ENCODE data around the gene HAUS7. TPM values are rescaled to one million over a fixed set of nuclear protein-coding genes. Genes with fewer than 3 reads are reported as not detected.
"Not testable (repeated sequence)": the region's sequence is repeated elsewhere in the genome, so short reads cannot be mapped to it uniquely, and the experiment has no call there.

The HAUS7 gene
- total and polyA plus RNA-seq, 12 donors: 12.7 to 45.3 (median 19.2) TPM

DNA sequence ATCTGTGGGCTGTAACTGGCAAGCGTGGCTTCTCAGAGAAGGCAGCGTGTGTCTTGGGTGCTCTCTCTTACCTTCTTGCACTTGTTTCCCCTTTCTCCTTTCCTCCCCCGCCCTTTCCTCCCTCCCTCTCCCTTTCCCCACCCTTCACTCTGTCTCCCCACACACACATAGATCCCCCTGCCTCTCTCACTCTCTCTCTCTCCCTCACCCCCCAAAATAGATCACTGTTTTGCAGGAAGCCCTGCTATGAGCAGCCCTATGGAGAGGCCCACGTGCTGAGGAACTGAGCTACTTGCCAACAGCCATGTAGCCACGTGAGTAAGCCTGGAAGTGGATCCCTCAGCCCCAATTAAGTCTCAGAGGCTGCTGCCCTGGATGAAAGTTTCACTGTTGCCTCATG, 65.0 kb downstream of the HAUS7 start:
- no peaks in the 10 kb centered on the region for H3K27me3 ChIP-seq
- intact Hi-C loops (cut with DNase I): no loop called here
- H3K9me3 ChIP-seq: peaks cover 0 to 11% (median 0%) of the 10 kb centered on the region in 11 donors
- DNase-seq: no peak
- no peaks in the 10 kb centered on the region for H3K4me1 ChIP-seq
- no peaks in the 10 kb centered on the region for H3K36me3 ChIP-seq
- no peak overlapping the region for H3K4me3 ChIP-seq
- H3K27ac ChIP-seq: no peak overlapping the region
- ATAC-seq: no peak
- TF ChIP-seq, protein P1, sequence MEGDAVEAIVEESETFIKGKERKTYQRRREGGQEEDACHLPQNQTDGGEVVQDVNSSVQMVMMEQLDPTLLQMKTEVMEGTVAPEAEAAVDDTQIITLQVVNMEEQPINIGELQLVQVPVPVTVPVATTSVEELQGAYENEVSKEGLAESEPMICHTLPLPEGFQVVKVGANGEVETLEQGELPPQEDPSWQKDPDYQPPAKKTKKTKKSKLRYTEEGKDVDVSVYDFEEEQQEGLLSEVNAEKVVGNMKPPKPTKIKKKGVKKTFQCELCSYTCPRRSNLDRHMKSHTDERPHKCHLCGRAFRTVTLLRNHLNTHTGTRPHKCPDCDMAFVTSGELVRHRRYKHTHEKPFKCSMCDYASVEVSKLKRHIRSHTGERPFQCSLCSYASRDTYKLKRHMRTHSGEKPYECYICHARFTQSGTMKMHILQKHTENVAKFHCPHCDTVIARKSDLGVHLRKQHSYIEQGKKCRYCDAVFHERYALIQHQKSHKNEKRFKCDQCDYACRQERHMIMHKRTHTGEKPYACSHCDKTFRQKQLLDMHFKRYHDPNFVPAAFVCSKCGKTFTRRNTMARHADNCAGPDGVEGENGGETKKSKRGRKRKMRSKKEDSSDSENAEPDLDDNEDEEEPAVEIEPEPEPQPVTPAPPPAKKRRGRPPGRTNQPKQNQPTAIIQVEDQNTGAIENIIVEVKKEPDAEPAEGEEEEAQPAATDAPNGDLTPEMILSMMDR (IDR thresholded peaks at IDR 0.05): no peak
- 37 to 46% methylated on average over 5 of the region's 5 CpGs for WGBS, 2 donors

DNA sequence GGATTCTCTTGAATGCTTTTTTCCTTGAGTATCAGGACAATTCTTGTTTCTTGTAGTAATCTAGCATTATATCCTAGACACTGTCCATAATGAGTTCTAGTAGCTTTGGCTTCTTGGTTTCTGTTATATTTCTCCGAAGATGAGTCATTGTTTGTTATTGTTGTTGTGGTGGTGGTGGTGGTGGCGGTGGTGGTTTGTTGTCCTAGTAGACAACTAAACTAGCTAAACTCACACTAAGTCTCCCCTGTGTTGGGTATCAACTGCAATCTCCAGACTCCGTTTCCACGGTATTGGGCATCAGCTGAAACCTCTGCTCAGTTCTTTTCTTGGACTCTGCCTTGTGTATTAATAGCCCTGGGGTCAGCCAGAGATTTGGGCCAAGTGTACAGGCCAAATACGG, 66.0 kb downstream of the HAUS7 start:
- H3K9me3 ChIP-seq: peaks cover 0 to 11% (median 0%) of the 10 kb centered on the region in 11 donors
- 55 to 74% methylated on average over 5 of the region's 5 CpGs for WGBS, 2 donors
- not testable (repeated sequence) for DNase-seq

DNA sequence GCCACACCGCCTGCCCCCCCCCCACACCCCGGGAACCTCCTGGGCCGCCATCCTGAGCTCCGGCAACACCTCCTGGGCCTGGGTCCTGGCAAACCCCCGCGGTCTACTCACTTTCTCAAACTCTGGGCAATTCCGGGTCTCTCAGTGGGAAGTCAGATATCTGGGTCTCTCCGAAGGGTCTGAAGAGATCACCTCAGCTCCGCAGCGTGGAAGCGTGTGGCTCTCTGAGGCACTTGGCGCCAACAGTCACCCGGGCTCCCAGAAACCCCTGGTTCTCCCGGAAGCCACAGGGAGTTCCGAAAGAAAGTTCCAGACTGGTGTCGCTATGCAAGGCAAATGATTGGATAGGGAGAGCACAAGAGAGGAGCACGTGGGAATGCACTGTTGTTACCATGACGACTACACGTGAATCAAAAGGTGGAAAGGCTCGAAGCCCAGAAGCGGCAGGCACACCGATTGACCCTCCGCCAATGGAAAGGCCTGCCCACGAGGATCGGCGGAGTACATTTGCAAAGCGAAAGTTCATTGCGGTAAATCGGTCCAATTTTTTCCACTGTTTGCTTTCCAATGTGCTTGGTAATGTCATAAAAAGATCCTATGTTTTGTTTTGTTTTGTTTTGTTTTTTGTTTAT, 69.1 kb downstream of the HAUS7 start, which contains the start of gene PNMA6E:
Gene PNMA6E (minus strand): TSS at position 218 of the 632 bp plus-strand sequence. CDS start 2,501 bp downstream, outside the sequence.
- no peak within 1 kb of the TSS for H3K4me3 ChIP-seq
- H3K27me3 ChIP-seq: no peaks in the 10 kb centered on the region
- WGBS, 2 donors: 92 to 96% methylated on average over 29 of the region's 29 CpGs
- H3K4me1 ChIP-seq: no peaks in the 10 kb centered on the region
- peaks cover 0 to 11% (median 0%) of the 10 kb centered on the region in 11 donors for H3K9me3 ChIP-seq
- intact Hi-C loops (cut with DNase I): no loop called here
- DNase-seq: no peak
- no peak within 1 kb of the TSS for H3K27ac ChIP-seq
- TF ChIP-seq, protein P1 (IDR thresholded peaks at IDR 0.05): no peak
- no peak for ATAC-seq
- no peaks in the 10 kb centered on the region for H3K36me3 ChIP-seq

More for the DNA sequence above, 66.0 kb downstream of the HAUS7 start:
- H3K27me3 ChIP-seq; H3K27ac ChIP-seq; intact Hi-C loops (cut with DNase I); ATAC-seq; H3K4me1 ChIP-seq; H3K36me3 ChIP-seq; H3K4me3 ChIP-seq: not testable (repeated sequence)

DNA sequence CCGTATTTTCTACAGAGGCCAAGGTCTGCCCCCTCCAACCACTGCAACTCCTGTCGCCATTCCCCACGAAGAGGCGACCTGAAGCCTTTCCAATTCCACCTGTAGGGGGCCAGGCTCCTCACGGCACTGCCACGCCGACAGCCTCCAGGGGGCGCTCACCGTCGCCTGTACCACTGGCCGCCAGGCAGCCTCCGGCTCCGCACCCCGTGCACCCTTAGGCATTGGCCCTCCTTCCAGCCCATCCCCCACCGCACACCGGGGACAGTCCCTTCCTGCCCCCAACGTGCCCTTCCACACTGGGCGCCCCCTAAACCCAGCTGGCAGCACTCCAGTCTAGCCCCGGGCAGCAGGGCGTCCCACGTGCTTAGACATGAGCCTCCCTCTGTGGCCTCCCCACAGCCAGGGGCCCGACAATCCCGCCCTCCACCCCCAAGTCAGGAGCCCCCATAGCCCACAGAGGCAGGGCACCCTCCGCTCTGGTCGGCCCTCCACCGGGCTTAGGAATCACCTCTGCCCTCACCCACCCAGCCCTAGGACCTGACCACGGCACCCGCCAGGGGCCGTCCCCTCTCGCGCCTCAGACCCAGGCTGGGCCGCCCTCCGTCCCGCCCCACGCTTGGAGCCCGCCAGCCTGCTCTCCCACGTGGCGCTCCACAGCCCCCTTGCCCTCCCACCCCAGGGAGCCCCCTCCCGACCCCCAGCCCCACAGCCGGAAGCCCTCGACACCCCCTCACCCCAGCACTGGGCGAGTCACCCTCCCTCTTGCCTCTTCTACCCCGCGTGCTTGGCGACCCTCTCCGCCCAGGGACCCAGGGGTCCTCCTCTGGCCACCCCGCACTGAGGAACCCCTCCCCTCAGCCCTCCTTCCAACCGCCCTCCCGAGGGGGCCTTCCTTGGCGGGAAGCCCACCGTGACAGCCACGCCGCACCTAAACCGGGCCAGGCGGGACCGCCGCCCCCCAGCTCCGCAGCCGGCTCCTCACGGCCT, 69.9 kb downstream of the HAUS7 start:
- DNase-seq (peak in 1 of 2 donors; percentile 53), ATAC-seq (peak in 3 of 8 donors; percentile 47 to 52 (median 47))
- Histone ChIP-seq H3K4me3 (no peak overlapping the region), H3K27ac (no peak overlapping the region), H3K36me3 (no peaks in the 10 kb centered on the region), H3K4me1 (no peaks in the 10 kb centered on the region), H3K9me3 (peaks cover 0 to 11% (median 0%) of the 10 kb centered on the region in 11 donors), H3K27me3 (no peaks in the 10 kb centered on the region)
- TF ChIP-seq, protein P1 (IDR thresholded peaks at IDR 0.05): peak; percentile 22 to 75 (median 56)
- WGBS, 2 donors: 62 to 74% methylated on average over 31 to 60 of the region's 60 CpGs
- intact Hi-C loops (cut with DNase I): no loop called here

All from heart right ventricle (tissue), 16 donors.